ENCODE results near the gene RDH14. TPM values are rescaled to one million over a fixed set of nuclear protein-coding genes. Genes with fewer than 3 reads are reported as not detected.

Gene RDH14
- total and polyA plus RNA-seq, 10 of the 15 experiments (the other 5 are each of a cell fraction or from before 2014, with no cell fraction given): 15.5 to 33.4 (median 22.8) TPM

GRCh38 chr2:18578033-18578432 is 17.6 kb upstream of the RDH14 start (continued):
- TF ChIP-seq MEF2A (IDR thresholded peaks at IDR 0.05; ENCODE audit: insufficient read depth, low read depth, low read length) (no peak), STAT1 (conservative IDR thresholded peaks at IDR 0.05) (no peak), RBBP5 (conservative IDR thresholded peaks at IDR 0.05) (no peak), CTCF (IDR thresholded peaks at IDR 0.05 in 2 of 3, conservative IDR thresholded peaks at IDR 0.05 in 1 of 3; ENCODE audit: control insufficient read depth in 2 of 3, extremely low read depth in 1 of 3, insufficient read depth in 1 of 3, low read depth in 3 of 3, low read length in 3 of 3) (no peak), CHD1 (IDR thresholded peaks at IDR 0.05; ENCODE audit: low read depth, low read length) (no peak)

GRCh38 chr2:18566145-18566769 is 5.8 kb upstream of the RDH14 start:
- no peaks in the 10 kb centered on the region for H3K27me3 ChIP-seq (replicated peaks in 1 of 2; ENCODE audit: control insufficient read depth in 2 of 2, insufficient read depth in 2 of 2, low read length in 1 of 2)
- CTCF ChIA-PET: interaction anchor here (0.8 to 1.4 kb wide), 2 partner anchors 14 to 19 kb away, joined by 3 to 5 read pairs; no protein-coding TSS in a partner anchor
- H4K20me1 ChIP-seq (ENCODE audit: control insufficient read depth, insufficient read depth): no peaks in the 10 kb centered on the region
- no peak overlapping the region for H3K4me3 ChIP-seq
- RAD21 ChIA-PET (ENCODE audit: unreplicated experiment): no interaction called here
- in situ Hi-C loops (cut with MboI): no loop called here
- no TSS peak for BruUV-seq (replicated peaks)
- H3K4me2 ChIP-seq (ENCODE audit: control insufficient read depth, insufficient read depth): no peak overlapping the region
- no peak for TF ChIP-seq MYB (IDR thresholded peaks at IDR 0.05; ENCODE audit: borderline replicate concordance, low read depth, low read length)
- no peak for TF ChIP-seq MAX (IDR thresholded peaks at IDR 0.05; ENCODE audit: low read depth, low read length)
- no peak for TF ChIP-seq PML (IDR thresholded peaks at IDR 0.05; ENCODE audit: low read length)
- FAIRE-seq: no peak
- no peak overlapping the region for H3K27ac ChIP-seq (ENCODE audit: control insufficient read depth, insufficient read depth)
- POLR2A ChIA-PET: interaction anchor here (0.6 kb wide), 1 partner anchor 11 kb away, joined by 3 read pairs; no protein-coding TSS in a partner anchor
- H3K9ac ChIP-seq (ENCODE audit: control insufficient read depth, insufficient read depth, low read length): no peak overlapping the region
- DNase-seq (ENCODE audit: low read depth, low spot score): no peak
- 0% methylated on average over 1 of the region's 1 CpG for WGBS (ENCODE audit: insufficient coverage, insufficient replicate concordance, low lambda C conversion rate, missing lambda C conversion rate)
- H3K36me3 ChIP-seq (ENCODE audit: control insufficient read depth in 2 of 2, insufficient read depth in 2 of 2, low read length in 1 of 2): no peaks in the 10 kb centered on the region
- H3K9me3 ChIP-seq (replicated peaks; ENCODE audit: control insufficient read depth, insufficient read depth, low read length): no peaks in the 10 kb centered on the region
- no peak for ATAC-seq
- no peaks in the 10 kb centered on the region for H3K79me2 ChIP-seq (ENCODE audit: control insufficient read depth, insufficient read depth, low read length)
- intact Hi-C loops (cut with micrococcal nuclease; ENCODE audit: unreplicated experiment): no loop called here
- SMC1A ChIA-PET (ENCODE audit: uncharacterized antibody, unreplicated experiment): interaction anchor here (0.5 kb wide), 1 partner anchor 1270 kb away, joined by 3 read pairs; no protein-coding TSS in a partner anchor
- H3K4me1 ChIP-seq (ENCODE audit: control insufficient read depth, insufficient read depth, low read length): no peaks in the 10 kb centered on the region
- no peak overlapping the region for H2AFZ ChIP-seq (ENCODE audit: control insufficient read depth, low read depth, low read length)
